Ramos (cell line): ENCODE results near the gene RNF144B.
"Not testable (repeated sequence)": the region's sequence is repeated elsewhere in the genome, so short reads cannot be mapped to it uniquely, and the experiment has no call there.

Source experiments
- in situ Hi-C: fragments of 300-500 bp; cut with MboI; formaldehyde crosslinking; loops from one replicate; pipeline ENCODE4 v1.14.3; 2022; ENCODE audit warnings: low sequenced_read_pairs; ENCODE audit not compliant: unreplicated experiment

RNF144B gene

GRCh38 chr6:18432619-18433018 lies 45.5 kb downstream of the RNF144B start:
- in situ Hi-C loops = no loop called here

GRCh38 chr6:18433059-18433458 lies 45.9 kb downstream of the RNF144B start:
- in situ Hi-C loops = no loop called here

- in situ Hi-C loops = no loop called here
Measured at GRCh38 chr6:18436341-18436740, 49.2 kb downstream of the RNF144B start.

GRCh38 chr6:18439581-18439980 lies 52.4 kb downstream of the RNF144B start:
- in situ Hi-C loops = no loop called here

GRCh38 chr6:18441251-18441979 lies 54.3 kb downstream of the RNF144B start:
- in situ Hi-C loops = no loop called here

- in situ Hi-C loops = no loop called here
Measured at GRCh38 chr6:18444111-18444510, 57.0 kb downstream of the RNF144B start.

GRCh38 chr6:18445228-18445627 lies 58.1 kb downstream of the RNF144B start:
- in situ Hi-C loops = no loop called here

GRCh38 chr6:18446771-18447170 lies 59.6 kb downstream of the RNF144B start:
- in situ Hi-C loops = no loop called here

GRCh38 chr6:18447552-18447951 lies 60.4 kb downstream of the RNF144B start:
- in situ Hi-C loops = no loop called here

GRCh38 chr6:18451756-18452155 lies 64.6 kb downstream of the RNF144B start:
- in situ Hi-C loops = no loop called here

- in situ Hi-C loops = no loop called here
Measured at GRCh38 chr6:18454446-18454845, 67.3 kb downstream of the RNF144B start.

- in situ Hi-C loops = no loop called here
Measured at GRCh38 chr6:18457065-18457737, 70.1 kb downstream of the RNF144B start.

GRCh38 chr6:18458086-18458485 lies 70.9 kb downstream of the RNF144B start:
- in situ Hi-C loops = not testable (repeated sequence)

GRCh38 chr6:18463429-18463828 lies 76.3 kb downstream of the RNF144B start:
- in situ Hi-C loops = no loop called here

GRCh38 chr6:18464176-18464575 lies 77.0 kb downstream of the RNF144B start:
- in situ Hi-C loops = no loop called here

GRCh38 chr6:18465410-18466154 lies 78.4 kb downstream of the RNF144B start:
- in situ Hi-C loops = no loop called here

GRCh38 chr6:18467741-18468502 lies 80.8 kb downstream of the RNF144B start:
- in situ Hi-C loops = no loop called here

- in situ Hi-C loops = no loop called here
Measured at GRCh38 chr6:18468503-18468843, 81.3 kb downstream of the RNF144B start.

- in situ Hi-C loops = no loop called here
Measured at GRCh38 chr6:18469536-18469935, 82.4 kb downstream of the RNF144B start.

- in situ Hi-C loops = no loop called here
Measured at GRCh38 chr6:18471232-18471964, 84.2 kb downstream of the RNF144B start.
